Panc1 (cell line): ENCODE results near the gene TSSK3. TPM values are rescaled to one million over a fixed set of nuclear protein-coding genes. Genes with fewer than 3 reads are reported as not detected.

Experiments used
- ATAC-seq: fragments of 200-7000 bp; cut with Tn5 transposase; 2 replicates; pipeline ENCODE4 v1.9.1; 2020; ENCODE audit warnings: mild to moderate bottlenecking, moderate library complexity
- BruUV-seq: library from RNA; stranded (reverse); fragments of 400-500 nt; replicated peaks from 2 replicates; lab custom pipeline; 2021; lab: Mats Ljungman, UMichigan
- CTCF ChIA-PET: fragments of 300-600 bp; sonication (Branson Sonifier 250); formaldehyde crosslinking; loops from one replicate; lab custom pipeline; 2022; ENCODE audit warnings: antibody characterized with exemption; lab: Charles Lee
- POLR2A ChIA-PET: fragments of 300-600 bp; sonication (Branson Sonifier 250); formaldehyde crosslinking; loops from one replicate; lab custom pipeline; 2022; ENCODE audit warnings: antibody characterized with exemption; lab: Charles Lee
- DNase-seq: peaks from one replicate; pipeline ENCODE4 v3.0.0-alpha.2; 2010; ENCODE audit warnings: low read depth, low spot score
- H3K27ac ChIP-seq: 2 replicates; pipeline ENCODE4 v1.5.1; 2011; ENCODE audit warnings: mild to moderate bottlenecking, low read length, inconsistent platforms
- H3K27me3 ChIP-seq: fragments of 200-500 bp; sonication (Bioruptor generic); 2 replicates; pipeline ENCODE4 v1.6.0; 2014; ENCODE audit warnings: low read length, inconsistent platforms; ENCODE audit not compliant: control insufficient read depth, insufficient read depth
- H3K36me3 ChIP-seq: fragments of 200-500 bp; sonication (Bioruptor generic); 2 replicates; pipeline ENCODE4 v1.5.1; 2014; ENCODE audit warnings: inconsistent platforms, mild to moderate bottlenecking, low read length, moderate library complexity; ENCODE audit not compliant: control insufficient read depth, insufficient read depth
- H3K4me1 ChIP-seq: 2 replicates; pipeline ENCODE4 v1.5.1; 2011; ENCODE audit warnings: inconsistent platforms, mild to moderate bottlenecking, low read length, moderate library complexity; ENCODE audit not compliant: control insufficient read depth, insufficient read depth
- H3K4me3 ChIP-seq, 2 experiments: 2 replicates each; pipeline ENCODE4 v1.5.1; 2011 to 2012; ENCODE audit warnings: low read depth in 2 of 2, low read length in 2 of 2, mild to moderate bottlenecking in 2 of 2, inconsistent platforms in 1 of 2, moderate library complexity in 1 of 2
- H3K9me3 ChIP-seq: fragments of 200-500 bp; sonication (Bioruptor generic); 2 replicates; pipeline ENCODE4 v1.5.1; 2014; ENCODE audit warnings: low read depth, mild to moderate bottlenecking, inconsistent platforms, low read length, moderate library complexity; ENCODE audit not compliant: control insufficient read depth, insufficient read depth
- CTCF ChIP-seq: fragments of 450-650 bp; IDR thresholded peaks from 2 replicates; pipeline ENCODE4 v1.5.1; 2017; ENCODE audit warnings: mild to moderate bottlenecking
- POLR2AphosphoS5 ChIP-seq: IDR thresholded peaks from 2 replicates; pipeline ENCODE4 v1.6.1; 2012; ENCODE audit warnings: mild to moderate bottlenecking, low read depth, low read length, moderate library complexity
- REST ChIP-seq, 2 experiments: IDR thresholded peaks; 2 replicates each; pipeline ENCODE4 v1.6.1; 2011 to 2012; ENCODE audit warnings: low read depth in 2 of 2, control low read depth in 1 of 2, low read length in 1 of 2, mild to moderate bottlenecking in 1 of 2, moderate library complexity in 1 of 2; ENCODE audit not compliant: insufficient read depth in 1 of 2
- SIN3A ChIP-seq: IDR thresholded peaks from 2 replicates; pipeline ENCODE4 v1.6.1; 2012; ENCODE audit warnings: low read depth, mild to moderate bottlenecking, low read length, moderate library complexity, borderline replicate concordance; ENCODE audit not compliant: insufficient read depth
- TCF7L2 ChIP-seq: IDR thresholded peaks from 2 replicates; pipeline ENCODE4 v1.6.1; 2011; ENCODE audit warnings: mild to moderate bottlenecking, low read depth, low read length, inconsistent platforms
- in situ Hi-C: cut with HindIII; loops from 2 replicates; pipeline ENCODE4 v1.10.0; 2016; ENCODE audit warnings: low sequenced_read_pairs, low pct_unique_long_range_greater_than_20kb
- intact Hi-C: fragments of 100-400 bp; cut with micrococcal nuclease; formaldehyde crosslinking; loops from one replicate; pipeline ENCODE4 v1.10.0; 2022; ENCODE audit not compliant: unreplicated experiment
- total RNA-seq: library from RNA; stranded (reverse); gene quantifications from one replicate; pipeline ENCODE4 v1.2.1, GENCODE V29; 2021; ENCODE audit not compliant: unreplicated experiment

Gene TSSK3
- total RNA-seq, 1 experiment from 2014 or later, result 3.6 TPM

GRCh38 chr1:32365445-32365844 lies 3.1 kb downstream of the TSSK3 start:
- Histone ChIP-seq H3K27me3 (no peaks in the 10 kb centered on the region), H3K9me3 (no peaks in the 10 kb centered on the region), H3K4me1 (no peaks in the 10 kb centered on the region), H3K36me3 (no peaks in the 10 kb centered on the region), H3K27ac (no peak overlapping the region), H3K4me3 (no peak overlapping the region)
- ChIA-PET CTCF (no interaction called here), POLR2A (no interaction called here)
- no TSS peak for BruUV-seq
- no peak for TF ChIP-seq SIN3A
- no peak for TF ChIP-seq CTCF
- no peak for TF ChIP-seq POLR2AphosphoS5
- no peak for TF ChIP-seq REST (IDR thresholded peaks at IDR 0.05; ENCODE audit: insufficient read depth in 1 of 2, low read depth in 2 of 2, low read length in 1 of 2)
- TF ChIP-seq TCF7L2, result no peak
- in situ Hi-C loops, result no loop called here
- DNase-seq (no peak), ATAC-seq (no peak)
- intact Hi-C loops, result no loop called here

- no peak for TF ChIP-seq TCF7L2
- TF ChIP-seq POLR2AphosphoS5, result no peak
- TF ChIP-seq CTCF, result no peak
- no peak for TF ChIP-seq SIN3A
- TF ChIP-seq REST (IDR thresholded peaks at IDR 0.05; ENCODE audit: insufficient read depth in 1 of 2, low read depth in 2 of 2, low read length in 1 of 2), result no peak
- BruUV-seq, result no TSS peak
- no peak overlapping the region for H3K4me3 ChIP-seq
- H3K4me1 ChIP-seq, result no peaks in the 10 kb centered on the region
- no peak overlapping the region for H3K27ac ChIP-seq
- no peak for DNase-seq
- H3K36me3 ChIP-seq, result no peaks in the 10 kb centered on the region
- CTCF ChIA-PET, result no interaction called here
- intact Hi-C loops (no loop called here), in situ Hi-C loops (no loop called here)
- POLR2A ChIA-PET, result no interaction called here
- H3K27me3 ChIP-seq, result no peaks in the 10 kb centered on the region
- no peaks in the 10 kb centered on the region for H3K9me3 ChIP-seq
- no peak for ATAC-seq
Measured at GRCh38 chr1:32367912-32368635, 5.7 kb downstream of the TSSK3 start.
